Stimulated activated CD4-positive, alpha-beta T cell treated with anti-CD3 and anti-CD28 coated beads, Interleukin-1b, Interleukin-23, amount 100 ng/mL, for 1 hour (primary cell): ENCODE measurements around the gene MALL.
"Not testable (repeated sequence)": the region's sequence is repeated elsewhere in the genome, so short reads cannot be mapped to it uniquely, and the experiment has no call there.

Source experiments
- DNase-seq, 2 donors: peaks; one replicate each; pipeline ENCODE4 v3.0.0-alpha.2; 2020; ENCODE audit warnings: low read depth in 2 of 2

MALL gene

DNA sequence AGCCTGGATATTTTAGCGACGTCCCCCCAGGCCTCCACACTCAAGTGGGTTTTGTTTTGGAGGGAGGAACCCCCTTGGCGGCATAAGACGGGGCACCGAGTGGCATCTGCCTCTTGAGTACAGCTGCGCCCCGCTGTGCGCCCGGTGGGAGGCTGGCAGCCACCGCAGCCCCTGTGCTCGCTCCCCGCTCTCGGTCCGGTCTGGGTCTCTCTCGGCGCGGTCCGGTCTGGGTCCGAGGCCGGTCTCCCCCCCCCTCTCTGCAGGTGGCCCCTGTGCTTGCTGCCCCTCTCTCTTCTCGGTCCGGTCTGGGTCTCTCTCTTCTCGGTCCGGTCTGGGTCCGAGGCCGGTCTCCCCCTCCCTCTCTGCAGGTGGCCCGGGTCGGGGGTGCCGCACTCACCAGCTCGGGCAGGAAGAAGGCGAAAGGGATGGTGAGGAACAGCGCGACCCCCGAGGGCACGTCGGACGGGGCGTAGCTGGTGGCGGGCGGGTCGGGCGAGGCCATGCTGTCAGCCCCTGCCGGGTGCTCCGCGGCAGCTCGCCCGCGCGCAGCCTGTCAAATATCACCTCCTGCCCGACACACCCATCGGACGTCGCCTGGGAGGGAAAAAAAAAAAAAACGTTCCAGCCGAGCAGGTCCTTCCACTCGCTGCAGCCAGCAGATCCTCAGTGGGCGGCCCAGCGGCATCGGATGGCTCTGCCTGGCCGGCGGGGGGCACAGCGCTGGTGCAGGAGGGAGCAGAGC, at the start of gene MALL:
Gene MALL, minus strand, starts transcription at position 532 of the 742 bp plus-strand sequence. Its CDS starts 30 bp downstream, at position 502.
- DNase-seq, result no peak

DNA sequence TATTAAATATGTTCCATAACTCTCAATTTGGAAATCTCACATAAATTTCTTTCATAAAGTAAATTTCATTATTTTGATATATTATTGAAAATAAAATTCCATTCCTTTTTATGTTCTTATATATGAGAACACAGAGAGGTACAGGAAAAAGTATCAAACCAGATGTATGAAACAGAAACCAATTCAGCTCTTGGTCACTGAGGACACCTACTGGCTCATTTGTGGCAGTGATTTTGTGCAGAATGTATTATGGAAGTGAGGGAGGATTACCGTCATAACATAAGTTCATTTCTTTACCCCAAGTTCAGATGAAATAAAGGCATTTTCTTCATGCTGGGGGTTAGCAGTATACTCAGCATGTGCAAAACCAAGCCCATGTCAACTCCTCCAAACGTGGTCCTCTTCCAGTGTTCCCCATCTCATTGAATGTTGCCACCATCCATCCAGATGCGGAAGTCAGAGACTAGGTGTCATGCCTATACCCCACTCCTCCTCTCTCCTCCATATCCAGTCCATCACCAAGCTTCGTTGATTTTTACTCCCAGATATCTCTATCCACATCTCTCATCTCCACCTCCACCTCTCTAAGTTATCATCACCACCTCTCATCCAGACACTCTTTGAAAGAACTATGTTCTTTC, 41.7 kb upstream of the MALL start:
- DNase-seq, result no peak

DNA sequence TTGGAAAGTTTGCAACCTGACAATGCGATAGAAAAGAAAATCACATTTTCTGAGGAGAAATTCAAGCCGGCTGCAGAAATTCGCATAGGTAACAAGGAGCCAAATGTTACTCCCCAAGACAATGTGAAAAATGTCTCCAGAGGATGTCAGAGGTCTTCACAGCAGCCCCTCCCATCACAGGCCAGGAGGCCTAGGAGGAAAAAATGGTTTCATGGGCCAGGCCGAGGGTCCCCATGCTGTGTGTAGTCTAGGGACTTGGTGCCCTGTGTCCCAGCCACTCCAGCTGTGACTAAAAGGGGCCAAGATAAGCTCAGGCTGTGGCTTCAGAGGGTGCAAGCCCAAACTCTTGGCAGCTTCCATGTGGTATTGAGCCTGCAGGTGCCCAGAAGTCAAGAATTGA, 39.2 kb upstream of the MALL start:
- DNase-seq, result not testable (repeated sequence)

DNA sequence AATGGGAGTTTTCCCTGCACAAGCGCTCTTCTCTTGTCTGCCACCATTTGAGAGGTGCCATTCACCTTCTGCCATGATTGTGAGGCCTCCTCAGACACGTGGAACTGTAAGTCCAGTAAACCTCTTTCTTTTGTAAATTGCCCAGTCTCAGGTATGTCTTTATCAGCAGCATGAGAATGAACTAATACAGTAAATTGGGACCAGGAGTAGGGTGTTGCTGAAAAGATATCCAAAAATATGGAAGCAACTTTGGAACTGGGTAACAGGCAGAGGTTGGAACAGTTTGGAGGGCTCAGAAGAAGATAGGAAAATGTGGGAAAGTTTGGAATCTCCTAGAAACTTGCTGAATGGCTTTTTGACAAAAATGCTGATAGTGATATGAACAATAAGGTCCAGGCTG, 38.6 kb upstream of the MALL start:
- not testable (repeated sequence) for DNase-seq

DNA sequence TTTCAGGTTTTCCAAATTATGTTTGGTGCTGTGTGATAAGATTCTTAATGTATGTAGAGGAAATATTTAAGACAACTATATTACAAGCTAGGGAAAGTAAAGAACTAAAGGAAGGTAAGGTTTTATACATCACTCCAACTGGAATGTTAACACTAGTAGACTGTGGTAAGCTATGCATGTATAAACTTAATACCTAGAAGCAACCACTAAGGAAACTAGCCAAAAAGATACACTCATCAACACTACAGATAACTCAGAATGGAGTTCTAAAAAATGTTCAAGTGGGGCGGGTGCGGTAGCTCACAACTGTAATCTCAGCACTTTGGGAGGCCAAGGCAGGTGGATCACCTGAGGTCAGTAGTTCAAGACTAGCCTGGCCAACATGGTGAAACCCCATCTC, 37.8 kb upstream of the MALL start:
- no peak for DNase-seq

DNA sequence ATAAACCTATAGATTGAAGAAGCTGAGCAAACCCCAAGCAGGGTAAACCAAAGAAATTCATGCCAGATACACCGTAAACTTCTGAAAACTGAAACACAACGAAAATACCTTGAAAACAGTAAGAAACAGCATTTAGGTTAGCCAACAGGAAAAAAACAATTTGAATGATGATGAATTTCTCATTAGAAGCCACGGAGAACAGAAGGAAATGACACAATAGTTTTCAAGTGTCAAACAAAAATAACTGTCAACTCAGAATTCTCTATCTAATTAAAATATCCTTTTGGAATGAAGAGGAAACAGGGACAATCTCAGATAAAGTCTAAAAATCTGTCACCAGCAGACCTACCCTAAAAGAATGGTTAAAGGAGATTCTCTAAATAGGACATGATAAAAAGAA, 37.3 kb upstream of the MALL start:
- no peak for DNase-seq

DNA sequence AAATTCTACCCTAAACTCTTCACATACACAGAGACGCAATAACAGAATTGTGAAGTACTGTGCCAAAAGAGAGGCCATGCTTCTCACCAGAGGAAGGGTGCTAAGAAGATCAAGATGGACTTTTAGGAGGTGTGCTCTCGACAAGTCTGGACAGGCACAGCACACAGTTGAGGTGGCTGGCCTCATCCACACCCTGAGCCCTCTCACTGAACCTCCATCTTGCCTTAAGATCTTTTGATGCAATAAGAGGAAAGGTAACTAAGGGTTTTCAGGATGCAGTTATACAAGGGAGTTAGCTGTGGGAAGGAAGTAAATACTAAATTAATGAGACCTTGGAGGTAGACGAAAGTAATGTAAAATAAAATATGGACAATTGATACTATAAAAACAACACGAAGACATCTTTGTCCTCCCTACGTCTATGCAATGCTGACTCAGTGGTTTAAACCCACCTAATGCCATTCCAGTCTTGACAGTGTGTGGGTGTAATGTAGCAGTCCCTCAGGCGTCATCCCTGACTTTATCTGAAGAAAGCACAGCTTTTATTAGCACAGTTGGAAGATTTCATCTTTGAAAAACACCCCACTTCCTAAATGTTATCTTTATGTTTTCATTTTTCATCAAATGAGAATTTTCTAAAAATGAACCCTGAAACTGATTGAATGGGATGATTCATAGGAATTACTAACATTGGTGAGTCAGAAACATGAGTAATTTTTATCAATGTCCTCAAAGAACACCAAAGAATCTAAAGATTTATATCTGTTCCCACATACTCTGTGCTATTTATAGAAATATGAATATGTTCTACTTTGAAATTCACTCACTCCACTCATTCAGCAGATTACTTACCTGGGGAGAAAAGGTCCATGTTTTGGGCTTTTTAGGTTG, 34.0 kb upstream of the MALL start:
- no peak for DNase-seq

DNA sequence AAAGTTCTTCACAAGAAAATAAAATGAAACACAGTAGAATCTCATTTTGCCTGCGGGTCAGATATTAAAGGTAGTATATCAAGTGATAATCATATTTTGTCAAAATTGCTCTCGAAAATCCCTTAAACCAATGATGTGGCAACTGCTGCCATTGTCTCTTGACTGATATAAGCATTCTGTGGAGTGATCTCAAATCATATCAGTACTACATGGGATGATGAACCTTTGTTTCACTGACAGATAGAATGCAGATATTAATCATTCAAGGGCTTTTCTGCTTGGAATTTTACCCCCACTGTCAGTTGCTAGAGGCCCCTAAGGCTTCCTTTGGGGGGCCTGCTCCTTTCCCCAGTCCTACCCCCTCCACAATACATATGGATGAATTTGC, 31.3 kb upstream of the MALL start:
- DNase-seq, result no peak

DNA sequence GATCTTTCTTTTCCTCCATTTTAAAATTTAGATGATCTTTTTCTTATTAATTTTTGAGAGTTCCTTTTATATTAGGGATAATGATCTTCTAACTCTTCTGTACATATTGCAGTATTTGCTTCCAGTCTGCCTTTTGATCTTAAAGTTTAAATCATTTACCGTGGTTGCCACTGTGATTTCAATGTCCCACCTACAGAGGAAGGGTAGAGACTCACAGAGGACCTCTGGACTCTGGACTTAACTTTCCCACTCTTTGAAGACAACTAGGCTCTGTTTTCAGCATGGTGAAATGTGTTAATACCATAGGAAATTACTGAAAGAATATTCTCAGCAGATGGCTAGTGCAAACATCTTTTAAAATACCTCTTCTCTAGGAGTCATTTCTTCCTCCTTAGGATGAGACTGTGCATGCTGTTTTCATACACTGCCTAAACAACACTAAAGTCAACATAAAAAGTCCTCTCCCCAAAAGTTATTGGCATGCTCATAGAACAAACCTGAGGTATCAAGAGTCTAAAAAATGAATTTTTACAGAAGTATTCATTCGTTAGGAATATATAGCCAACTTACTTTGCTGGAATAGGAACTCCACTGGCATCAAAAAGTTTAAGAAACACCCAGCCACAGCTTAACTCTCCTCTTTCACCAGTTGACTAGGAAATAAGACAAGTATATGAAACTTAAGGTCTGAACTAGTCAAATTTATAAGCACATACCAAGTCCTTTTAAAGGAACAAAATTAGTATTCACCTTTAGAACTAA, 30.7 kb upstream of the MALL start:
- no peak for DNase-seq

DNA sequence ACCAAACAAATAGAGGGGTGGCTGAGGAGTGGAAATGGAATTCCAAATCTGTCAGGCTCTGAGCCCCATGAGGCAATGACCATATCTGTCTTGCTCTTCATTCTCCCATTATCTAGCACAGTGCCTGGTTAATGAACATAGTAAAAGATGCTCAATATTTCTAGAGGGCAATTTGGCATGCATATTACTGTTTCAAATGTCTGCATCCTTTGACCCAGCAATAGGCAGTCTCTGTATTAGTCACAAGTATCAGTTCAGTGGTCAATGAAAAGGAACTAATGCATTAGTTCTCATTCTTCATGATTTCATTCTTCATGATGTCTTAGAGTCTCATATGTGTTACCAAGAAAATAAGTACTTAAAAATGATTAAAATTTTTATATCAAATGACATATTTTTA, 28.4 kb upstream of the MALL start:
- no peak for DNase-seq

DNA sequence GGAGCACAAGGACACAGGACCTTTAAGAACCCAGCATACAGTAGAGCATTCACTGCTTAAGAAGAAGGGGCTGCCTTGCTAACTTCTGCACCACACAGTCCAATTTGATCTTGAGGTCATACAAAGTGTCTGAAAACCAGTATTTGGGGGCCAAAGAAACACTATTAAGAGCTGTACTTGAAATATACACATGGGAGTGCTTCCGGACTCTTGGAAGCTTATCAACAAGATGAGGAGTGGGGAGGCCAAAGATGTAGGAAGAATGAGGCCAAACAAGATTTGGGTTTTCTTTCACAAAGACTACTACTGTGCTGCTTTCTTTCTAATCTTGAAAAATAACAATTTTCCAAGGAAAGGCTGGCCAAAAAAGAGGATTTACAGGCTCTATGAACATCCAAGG, 24.8 kb upstream of the MALL start:
- DNase-seq, result no peak

DNA sequence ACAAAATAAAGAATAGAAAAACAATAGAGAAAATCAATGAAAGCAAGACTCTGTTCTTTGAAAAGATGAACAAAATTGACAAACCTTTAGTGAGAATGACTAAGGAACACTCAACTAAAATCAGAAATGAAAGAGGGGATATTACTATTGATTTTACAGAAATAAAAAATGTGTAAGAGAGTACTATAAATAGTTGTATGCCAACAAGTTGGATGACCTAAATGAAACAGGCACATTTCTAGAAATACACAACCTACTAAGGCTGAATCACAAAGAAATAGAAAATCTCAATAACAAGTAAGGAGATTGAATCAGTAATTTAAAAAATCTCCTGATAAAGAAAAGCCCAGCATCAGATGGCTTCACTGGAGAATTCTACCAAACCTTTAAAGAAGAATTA, 18.4 kb upstream of the MALL start:
- no peak for DNase-seq

DNA sequence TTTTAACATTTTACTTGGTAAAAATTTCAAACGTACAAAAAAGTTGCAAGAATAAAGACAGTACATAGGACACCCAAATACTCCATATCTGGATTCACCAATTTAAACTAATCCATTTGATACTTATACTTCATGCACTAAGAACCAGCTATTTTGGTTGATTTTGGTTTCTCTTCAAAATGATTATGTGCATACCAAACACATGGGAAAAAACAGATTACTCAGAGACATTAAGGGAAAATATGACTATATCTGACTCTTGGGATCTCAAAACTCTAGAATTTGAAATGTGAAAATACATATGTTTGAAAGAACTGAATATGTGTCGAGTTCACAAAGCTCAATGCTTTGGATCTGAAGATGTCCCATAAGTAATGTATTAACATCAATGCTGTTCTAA, 15.5 kb upstream of the MALL start:
- no peak for DNase-seq

DNA sequence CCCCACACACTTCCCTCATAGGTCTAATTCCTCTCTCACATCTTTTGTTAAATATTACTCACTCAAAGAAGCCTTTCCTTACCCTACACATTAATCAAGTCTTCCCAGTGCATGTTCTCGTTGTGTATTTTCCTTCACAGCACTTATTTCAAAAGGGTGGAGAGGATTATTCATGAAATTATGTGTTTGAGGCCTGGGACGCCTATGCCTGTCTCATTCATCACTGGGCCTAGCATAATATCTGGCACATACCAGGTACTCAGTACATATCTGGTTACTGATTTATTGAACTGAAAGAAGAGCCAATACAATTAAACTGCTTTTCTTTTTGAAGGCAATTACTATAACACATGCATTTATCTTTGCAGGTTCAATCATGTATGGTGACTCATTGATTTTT, 15.1 kb upstream of the MALL start:
- no peak for DNase-seq

DNA sequence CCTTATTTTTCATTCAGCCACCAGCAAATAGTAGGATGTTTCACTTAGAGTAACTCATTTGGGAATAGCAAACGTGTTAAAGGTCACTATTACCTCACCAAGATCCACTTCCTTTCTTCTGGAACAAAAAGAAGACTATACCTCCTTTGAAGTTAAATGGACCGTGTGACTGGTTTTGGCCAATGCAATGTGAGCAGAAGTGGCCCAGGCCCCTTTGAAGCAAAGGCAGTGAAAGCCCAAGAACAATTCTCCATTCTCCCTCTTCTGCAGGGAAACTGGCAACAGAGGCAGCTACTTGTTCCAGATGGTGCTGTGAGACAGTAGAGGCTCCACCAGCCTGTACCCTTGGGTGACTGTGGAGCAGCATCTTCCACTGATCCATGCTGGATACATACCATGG, 11.3 kb upstream of the MALL start:
- no peak for DNase-seq

DNA sequence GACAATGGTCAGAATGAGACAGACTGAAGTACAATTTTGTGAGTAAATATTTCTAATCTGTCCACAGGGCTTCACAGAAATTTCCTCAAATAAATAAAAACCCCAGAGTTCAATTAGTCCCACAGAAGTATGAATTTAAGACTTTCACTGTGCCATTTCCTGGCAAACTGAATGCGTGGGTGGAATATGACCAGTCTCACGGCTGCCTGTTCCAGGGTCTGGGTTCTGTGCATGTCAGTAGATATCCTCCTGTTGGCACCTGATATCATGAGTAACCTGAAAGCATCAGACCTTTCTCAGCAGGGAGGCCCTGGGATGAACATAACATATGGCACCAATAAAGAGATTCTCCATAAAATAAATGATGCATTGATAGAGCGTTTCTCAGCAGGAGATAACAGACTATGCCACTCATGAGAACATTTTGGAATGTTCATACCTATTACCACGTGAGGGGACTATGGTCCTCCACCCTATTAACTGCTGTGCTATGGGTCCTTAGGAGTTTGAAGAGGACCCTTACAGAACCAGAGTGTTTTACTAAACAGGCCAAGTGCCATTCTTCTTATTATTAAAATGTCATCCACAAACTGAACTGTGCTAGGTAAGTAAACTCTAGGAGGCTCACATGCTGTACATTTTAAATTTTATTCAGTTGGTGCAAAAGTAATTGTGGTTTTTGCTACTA, 10.6 kb upstream of the MALL start:
- DNase-seq, result no peak

DNA sequence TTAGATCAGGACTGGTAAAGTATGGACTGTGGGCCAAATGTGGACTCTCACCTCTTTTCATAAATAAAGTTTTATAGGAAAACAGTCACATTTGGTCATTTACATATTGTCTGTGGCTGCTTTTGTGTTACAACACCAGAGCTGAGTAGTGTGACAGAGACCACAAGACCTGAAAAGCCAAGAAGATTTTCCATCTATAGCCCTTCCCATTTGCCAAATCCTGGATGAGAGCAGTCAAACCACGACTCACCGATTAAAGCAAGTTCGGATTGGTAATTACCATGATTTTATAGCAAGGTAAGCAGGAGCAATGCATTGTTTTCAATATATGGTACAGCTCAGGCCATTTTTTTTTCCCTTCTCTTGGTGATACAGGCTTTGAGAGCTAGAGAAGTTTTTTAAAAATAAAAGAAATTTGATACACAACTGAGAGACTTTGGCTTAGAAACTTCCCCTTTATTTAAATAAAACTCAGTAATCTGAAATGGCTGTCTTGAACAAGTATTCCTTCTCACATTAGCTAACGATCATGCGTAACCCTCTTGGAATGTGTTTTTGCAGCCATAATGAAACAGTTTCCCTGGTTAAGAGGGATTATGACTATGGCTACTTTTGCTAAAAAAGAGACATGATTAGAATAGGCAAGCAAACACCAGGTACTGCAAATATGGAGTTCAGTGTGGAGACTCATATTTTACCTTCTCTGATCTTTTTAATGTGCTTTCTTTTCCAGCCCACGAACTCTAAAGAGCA, 9.5 kb upstream of the MALL start:
- DNase-seq, result no peak

DNA sequence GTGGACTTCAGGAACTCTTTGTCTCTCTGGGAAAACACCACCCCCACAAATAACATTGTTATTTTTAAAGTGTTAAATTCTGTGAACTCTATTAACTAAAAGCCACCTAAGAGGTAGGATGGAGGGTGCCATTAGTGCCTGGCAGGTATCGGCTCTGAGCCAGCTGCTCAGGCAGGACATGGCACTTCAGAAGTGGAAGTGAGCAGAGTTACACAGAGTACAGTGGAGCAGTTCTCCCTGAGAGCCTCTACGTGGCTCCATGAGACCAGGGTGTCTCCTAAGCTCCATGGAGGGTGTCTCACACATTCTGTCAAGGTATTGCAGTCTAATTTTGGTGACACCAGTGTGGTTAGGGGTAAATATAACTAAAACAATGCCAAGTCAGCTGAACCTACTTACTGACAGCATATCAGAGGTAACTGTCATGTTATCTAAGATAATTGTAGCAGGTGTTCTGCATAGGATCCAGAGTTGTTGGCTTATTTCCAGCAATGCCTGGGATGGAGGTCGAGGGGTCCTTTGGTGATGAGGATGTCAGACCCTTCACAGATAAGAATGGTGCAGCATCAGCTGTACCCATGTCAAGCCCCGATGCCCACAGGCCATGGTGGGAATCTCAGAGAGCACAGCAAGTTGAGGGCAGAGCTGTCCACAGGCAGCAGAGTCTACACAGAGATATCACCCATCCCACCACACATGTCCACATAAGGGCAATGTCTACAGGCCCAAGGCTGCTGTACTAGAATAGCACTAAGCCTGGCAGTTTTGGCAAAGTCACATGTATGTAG, 8.6 kb upstream of the MALL start:
- no peak for DNase-seq

DNA sequence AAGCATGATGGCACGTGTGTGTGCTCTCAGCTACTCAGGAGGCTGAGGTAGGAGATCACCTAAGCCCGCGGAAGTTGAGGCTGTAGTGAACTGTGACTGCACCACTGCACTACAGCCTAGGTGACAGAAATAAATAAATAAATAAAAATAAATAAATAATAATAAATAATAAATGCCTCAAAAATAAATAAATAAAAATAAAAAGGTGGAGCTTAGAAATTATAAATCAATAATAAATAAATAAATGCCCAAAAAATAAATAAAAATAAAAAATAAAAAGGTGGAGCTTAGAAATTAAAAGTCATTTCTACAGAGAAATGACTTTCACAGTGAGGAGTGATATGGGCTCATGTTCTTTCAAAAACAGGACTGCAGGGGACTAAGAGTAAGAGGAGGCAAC, 6.0 kb upstream of the MALL start:
- no peak for DNase-seq

DNA sequence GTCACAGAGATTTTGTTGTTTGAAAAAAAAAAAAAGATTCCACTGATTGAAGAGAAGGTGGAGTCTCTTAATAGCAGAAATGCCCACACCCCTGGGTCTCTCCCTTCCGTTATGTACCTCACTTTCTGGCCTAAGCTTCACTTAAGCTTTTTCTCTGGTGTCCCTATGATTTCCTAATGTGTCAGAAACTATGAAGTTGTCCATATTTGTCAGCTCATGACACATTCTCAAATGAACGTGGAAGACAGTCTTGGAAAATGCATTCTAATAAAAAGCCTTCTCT, 5.4 kb upstream of the MALL start:
- DNase-seq, result no peak
